BE2C (cell line): ENCODE results near the gene FRMD5.
"Not testable (repeated sequence)": the region's sequence is repeated elsewhere in the genome, so short reads cannot be mapped to it uniquely, and the experiment has no call there.

Source experiments
- DNase-seq: peaks from one replicate; pipeline ENCODE4 v3.0.0-alpha.2; 2020
- H3K27me3 ChIP-seq: fragments of 250-450 bp; sonication (Bioruptor Pico); 2 replicates; pipeline ENCODE4 v1.5.1; 2020; ENCODE audit warnings: mild to moderate bottlenecking
- H3K36me3 ChIP-seq: fragments of 250-450 bp; sonication (Bioruptor Pico); 2 replicates; pipeline ENCODE4 v1.5.1; 2020; ENCODE audit warnings: mild to moderate bottlenecking
- H3K4me1 ChIP-seq: fragments of 250-450 bp; sonication (Bioruptor Pico); 2 replicates; pipeline ENCODE4 v1.5.1; 2020
- H3K4me3 ChIP-seq: 2 replicates; pipeline ENCODE4 v1.5.1; 2011; ENCODE audit warnings: low read depth, low read length
- H3K9me3 ChIP-seq: fragments of 250-450 bp; sonication (Bioruptor Pico); 2 replicates; pipeline ENCODE4 v1.5.1; 2020
- CTCF ChIP-seq: IDR thresholded peaks from 2 replicates; pipeline ENCODE4 v1.5.1; 2012; ENCODE audit warnings: mild to moderate bottlenecking, low read depth, low read length

The FRMD5 gene

GRCh38 chr15:43871835-43872234 lies 323.2 kb downstream of the FRMD5 start:
- DNase-seq, result no peak
- no peaks in the 10 kb centered on the region for H3K27me3 ChIP-seq
- H3K4me1 ChIP-seq, result no peaks in the 10 kb centered on the region
- H3K36me3 ChIP-seq, result peaks cover 26% of the 10 kb centered on the region
- TF ChIP-seq CTCF, result no peak
- H3K4me3 ChIP-seq, result no peak overlapping the region
- no peaks in the 10 kb centered on the region for H3K9me3 ChIP-seq

GRCh38 chr15:43868406-43868805 lies 326.7 kb downstream of the FRMD5 start:
- no peak for TF ChIP-seq CTCF
- no peaks in the 10 kb centered on the region for H3K9me3 ChIP-seq
- H3K4me1 ChIP-seq, result no peaks in the 10 kb centered on the region
- H3K4me3 ChIP-seq, result no peak overlapping the region
- no peak for DNase-seq
- H3K27me3 ChIP-seq, result no peaks in the 10 kb centered on the region
- H3K36me3 ChIP-seq, result peaks cover 21% of the 10 kb centered on the region

GRCh38 chr15:43867096-43867495 lies 328.0 kb downstream of the FRMD5 start:
- Histone ChIP-seq H3K4me1 (no peaks in the 10 kb centered on the region), H3K4me3 (no peak overlapping the region), H3K9me3 (no peaks in the 10 kb centered on the region), H3K27me3 (no peaks in the 10 kb centered on the region), H3K36me3 (peaks cover 21% of the 10 kb centered on the region)
- no peak for TF ChIP-seq CTCF
- DNase-seq, result no peak

- H3K4me3 ChIP-seq, H3K4me1 ChIP-seq, H3K9me3 ChIP-seq, DNase-seq, H3K27me3 ChIP-seq: not testable (repeated sequence)
- peaks cover 21% of the 10 kb centered on the region for H3K36me3 ChIP-seq
These were observed 328.4 kb downstream of the FRMD5 start for GRCh38 chr15:43866636-43867035.

- Histone ChIP-seq H3K36me3 (peaks cover 32% of the 10 kb centered on the region), H3K9me3 (no peaks in the 10 kb centered on the region), H3K27me3 (no peaks in the 10 kb centered on the region), H3K4me1 (no peaks in the 10 kb centered on the region), H3K4me3 (no peak overlapping the region)
- DNase-seq, result no peak
- TF ChIP-seq CTCF, result no peak
These were observed 335.5 kb downstream of the FRMD5 start for GRCh38 chr15:43859546-43859945.

- peaks cover 50% of the 10 kb centered on the region for H3K36me3 ChIP-seq
- DNase-seq, result no peak
- TF ChIP-seq CTCF, result no peak
- no peaks in the 10 kb centered on the region for H3K4me1 ChIP-seq
- no peaks in the 10 kb centered on the region for H3K27me3 ChIP-seq
- H3K4me3 ChIP-seq, result no peak overlapping the region
- no peaks in the 10 kb centered on the region for H3K9me3 ChIP-seq
These were observed 340.3 kb downstream of the FRMD5 start for GRCh38 chr15:43854801-43855200.

GRCh38 chr15:43852607-43853006 lies 342.5 kb downstream of the FRMD5 start:
- H3K4me3 ChIP-seq, result no peak overlapping the region
- no peak for TF ChIP-seq CTCF

More at GRCh38 chr15:43852607-43853006, 342.5 kb downstream of the FRMD5 start:
- Histone ChIP-seq H3K36me3 (peaks cover 47% of the 10 kb centered on the region), H3K4me1 (no peaks in the 10 kb centered on the region), H3K9me3 (no peaks in the 10 kb centered on the region), H3K27me3 (no peaks in the 10 kb centered on the region)
- no peak for DNase-seq
